Activated CD4-positive, alpha-beta T cell treated with anti-CD3 and anti-CD28 coated beads for 4 hours (primary cell): Measurements from ENCODE around the gene DISP3.

Experiments
- DNase-seq, 2 donors: peaks; one replicate each; pipeline ENCODE4 v3.0.0-alpha.2; 2020

Gene DISP3

GRCh38 chr1:11458811-11459275 lies 20.1 kb upstream of the DISP3 start:
- no peak for DNase-seq

DNA sequence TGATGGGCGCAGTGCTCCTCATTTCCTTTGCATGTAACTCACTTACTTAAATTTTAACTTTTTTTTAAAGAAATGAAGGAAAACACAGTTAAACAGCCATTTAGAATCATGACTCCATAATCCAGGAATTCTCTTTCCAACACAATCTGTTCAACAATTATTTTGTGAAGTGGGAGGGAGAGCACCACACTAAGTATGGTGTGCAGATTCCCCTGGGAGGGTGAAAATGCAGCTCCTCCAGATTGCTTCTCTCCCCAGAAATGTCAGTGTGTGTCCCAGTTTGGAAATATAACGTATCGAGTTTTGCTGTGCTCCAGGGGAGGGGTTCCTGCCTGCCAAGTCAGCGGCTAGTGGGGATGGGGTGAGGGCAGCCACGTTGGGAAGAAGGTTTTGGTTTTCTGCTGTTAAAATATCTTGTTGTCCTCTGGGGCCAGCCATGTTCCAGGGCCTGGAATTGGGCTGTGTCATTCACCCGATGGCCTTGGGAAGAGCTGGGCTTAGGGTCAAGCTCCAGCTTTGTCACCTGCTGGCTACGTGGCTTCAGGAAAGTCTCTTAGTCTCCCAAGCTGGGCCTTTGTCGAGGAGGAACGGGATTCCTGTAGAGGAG lies 17.3 kb upstream of the DISP3 start:
- no peak for DNase-seq

DNA sequence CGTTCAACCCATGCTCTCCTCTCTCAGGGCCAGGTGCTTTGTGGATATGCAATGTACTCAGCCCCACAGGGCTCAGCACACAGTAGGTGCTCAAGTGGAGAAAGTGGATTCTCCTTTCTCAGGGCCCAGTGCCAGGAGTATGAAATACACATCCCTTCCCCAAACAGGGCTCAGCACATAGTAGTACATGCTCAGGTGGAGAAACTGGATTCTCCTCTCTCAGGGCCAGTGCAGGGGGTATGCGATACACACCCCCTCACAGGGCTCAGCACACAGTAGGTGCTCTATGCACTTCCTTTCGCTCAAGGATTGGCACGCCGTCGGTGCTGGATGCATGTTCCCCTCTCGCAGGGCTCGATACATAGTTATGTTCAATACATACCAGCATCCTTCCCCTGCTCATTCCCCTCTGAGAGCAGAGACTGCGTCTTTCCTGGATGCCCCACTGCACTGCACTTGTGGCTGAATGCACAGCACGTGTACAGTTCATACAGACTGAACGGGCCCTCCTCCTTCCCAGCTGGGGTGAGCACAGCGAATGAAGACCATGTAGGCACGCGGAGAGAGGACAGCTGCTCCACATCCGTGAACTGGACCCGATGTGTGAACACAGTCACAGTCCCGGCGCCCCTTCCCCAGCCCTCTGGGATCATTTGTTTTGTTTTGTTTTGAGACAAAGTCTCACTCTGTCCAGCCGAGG lies 16.6 kb upstream of the DISP3 start:
- no peak for DNase-seq

DNA sequence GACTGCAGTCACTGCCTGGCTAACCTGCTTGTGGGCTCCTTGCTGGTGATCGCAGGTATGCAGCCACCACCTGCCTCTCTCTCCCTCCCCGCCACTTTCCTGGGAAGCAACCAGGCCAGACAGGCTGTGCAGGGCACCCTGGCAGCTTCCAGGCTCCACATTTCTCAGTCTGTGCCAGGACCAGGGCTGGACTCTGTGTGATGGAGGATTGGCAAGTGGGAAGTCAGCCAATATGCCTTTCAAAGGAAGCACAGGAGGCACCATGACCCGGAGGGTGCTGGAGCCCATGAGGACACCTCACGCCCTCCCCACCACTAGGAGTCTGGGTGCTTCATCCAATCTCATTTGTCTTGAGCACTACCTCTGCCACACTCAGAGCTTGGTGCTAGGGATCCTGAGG lies 15.8 kb upstream of the DISP3 start:
- DNase-seq: no peak

DNA sequence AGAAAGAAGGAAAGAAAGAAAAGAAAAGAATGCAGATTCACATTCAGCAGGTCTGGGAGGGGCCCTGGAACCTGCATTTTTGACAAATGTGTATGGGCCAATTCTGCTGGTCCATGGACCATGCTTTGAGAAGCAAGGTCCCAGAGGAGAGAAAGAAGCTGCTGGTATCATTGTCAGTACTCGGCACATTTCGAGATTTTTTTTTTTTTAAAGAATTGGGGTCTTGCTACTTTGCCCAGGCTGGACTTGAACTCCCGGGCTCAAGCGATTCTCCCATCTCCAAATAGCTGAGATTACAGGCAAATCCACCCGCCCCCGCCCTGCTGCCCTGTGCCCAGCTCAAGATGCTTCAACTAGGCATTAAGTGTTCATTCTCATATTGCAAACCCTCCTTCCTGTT lies 13.6 kb upstream of the DISP3 start:
- no peak for DNase-seq

- no peak for DNase-seq
These were observed 12.5 kb upstream of the DISP3 start for GRCh38 chr1:11466416-11466815.

- no peak for DNase-seq
These were observed 10.1 kb upstream of the DISP3 start for GRCh38 chr1:11468878-11469277.

DNA sequence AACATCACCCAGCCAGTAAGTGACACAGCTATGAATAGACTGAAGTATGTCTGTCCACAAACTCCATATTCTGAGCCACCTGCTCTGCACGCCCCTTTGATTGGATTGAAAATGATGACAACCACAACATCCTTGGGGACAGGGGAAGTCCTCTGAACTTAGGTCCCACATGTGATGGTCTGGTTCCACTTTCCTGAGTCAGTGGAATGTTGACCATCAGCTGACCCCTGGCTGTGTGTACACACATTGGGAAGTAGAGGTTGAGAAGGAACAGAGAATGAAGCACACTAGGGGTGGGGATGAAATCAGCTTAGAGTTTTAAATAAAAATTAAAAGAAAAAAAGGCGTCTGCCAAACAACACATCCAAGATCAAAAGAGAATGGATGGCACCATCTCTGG lies 8.0 kb upstream of the DISP3 start:
- DNase-seq: no peak

GRCh38 chr1:11471473-11471872 lies 7.5 kb upstream of the DISP3 start:
- no peak for DNase-seq

- no peak for DNase-seq
These were observed 6.7 kb upstream of the DISP3 start for GRCh38 chr1:11472284-11472683.

DNA sequence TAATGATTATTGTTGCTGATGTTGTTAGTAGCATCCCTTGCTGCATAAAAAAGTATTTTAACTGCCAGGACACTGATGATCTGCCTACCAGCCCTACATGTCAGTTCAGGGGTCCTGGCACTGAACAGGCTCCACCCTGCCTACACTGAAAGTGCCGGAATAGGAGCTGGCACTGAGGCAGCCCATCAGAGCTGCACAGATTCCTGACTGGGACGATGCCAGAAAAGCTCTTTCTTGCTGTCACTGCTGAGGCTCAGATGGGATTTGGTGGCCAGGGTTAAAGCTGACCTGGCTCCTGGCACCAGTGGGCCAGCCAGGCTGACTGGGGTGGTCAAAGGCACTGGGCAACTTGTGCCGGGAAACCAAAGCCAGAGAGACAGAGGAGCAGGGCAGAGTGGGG lies 6.2 kb upstream of the DISP3 start:
- no peak for DNase-seq

- no peak for DNase-seq
These were observed 5.4 kb upstream of the DISP3 start for GRCh38 chr1:11473491-11474034.

DNA sequence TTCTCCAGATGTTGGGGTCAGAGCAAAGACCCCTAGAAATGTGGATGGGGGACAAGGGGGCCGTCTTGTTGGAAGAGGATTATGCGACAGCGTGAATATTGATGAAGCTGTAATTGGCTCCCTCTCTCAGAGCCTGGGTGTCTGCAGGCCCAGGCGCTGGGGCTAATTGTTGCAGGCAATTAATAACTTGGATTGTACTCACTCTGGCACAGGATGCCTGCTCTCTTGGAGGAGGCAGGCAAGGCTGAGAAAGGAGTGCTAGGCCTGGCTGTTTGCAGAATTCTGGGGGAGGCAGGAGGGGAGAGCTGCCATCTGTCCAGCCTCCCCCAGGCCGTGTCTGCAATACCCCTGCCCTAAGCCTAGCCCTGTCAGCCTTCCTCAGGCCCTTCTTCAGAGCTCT lies 4.1 kb upstream of the DISP3 start:
- DNase-seq: no peak

GRCh38 chr1:11475748-11476147 lies 3.2 kb upstream of the DISP3 start:
- DNase-seq: no peak

GRCh38 chr1:11479375-11479979 lies 522 bp downstream of the DISP3 start:
- no peak for DNase-seq

GRCh38 chr1:11481019-11481418 lies 2.1 kb downstream of the DISP3 start:
- no peak for DNase-seq

DNA sequence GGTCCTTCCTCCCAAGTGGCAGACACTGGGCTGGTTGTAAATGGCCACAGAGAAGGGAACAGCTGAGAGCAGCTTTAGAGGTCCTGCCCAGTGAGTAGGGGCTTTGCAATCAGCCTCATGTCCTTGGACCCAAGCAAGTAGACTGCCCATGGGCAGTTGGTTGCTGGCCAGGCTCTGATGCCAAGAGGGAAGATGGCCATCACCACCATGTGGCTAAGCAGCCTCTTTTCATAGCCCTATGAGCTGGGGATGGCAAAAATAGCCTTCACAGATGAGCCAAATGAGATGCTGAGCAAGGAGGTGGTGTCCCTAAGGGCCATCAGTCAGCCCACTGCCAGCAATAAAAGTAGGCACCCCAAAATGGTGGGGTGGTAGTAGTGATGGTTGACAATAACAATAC lies 3.2 kb downstream of the DISP3 start:
- DNase-seq: no peak

DNA sequence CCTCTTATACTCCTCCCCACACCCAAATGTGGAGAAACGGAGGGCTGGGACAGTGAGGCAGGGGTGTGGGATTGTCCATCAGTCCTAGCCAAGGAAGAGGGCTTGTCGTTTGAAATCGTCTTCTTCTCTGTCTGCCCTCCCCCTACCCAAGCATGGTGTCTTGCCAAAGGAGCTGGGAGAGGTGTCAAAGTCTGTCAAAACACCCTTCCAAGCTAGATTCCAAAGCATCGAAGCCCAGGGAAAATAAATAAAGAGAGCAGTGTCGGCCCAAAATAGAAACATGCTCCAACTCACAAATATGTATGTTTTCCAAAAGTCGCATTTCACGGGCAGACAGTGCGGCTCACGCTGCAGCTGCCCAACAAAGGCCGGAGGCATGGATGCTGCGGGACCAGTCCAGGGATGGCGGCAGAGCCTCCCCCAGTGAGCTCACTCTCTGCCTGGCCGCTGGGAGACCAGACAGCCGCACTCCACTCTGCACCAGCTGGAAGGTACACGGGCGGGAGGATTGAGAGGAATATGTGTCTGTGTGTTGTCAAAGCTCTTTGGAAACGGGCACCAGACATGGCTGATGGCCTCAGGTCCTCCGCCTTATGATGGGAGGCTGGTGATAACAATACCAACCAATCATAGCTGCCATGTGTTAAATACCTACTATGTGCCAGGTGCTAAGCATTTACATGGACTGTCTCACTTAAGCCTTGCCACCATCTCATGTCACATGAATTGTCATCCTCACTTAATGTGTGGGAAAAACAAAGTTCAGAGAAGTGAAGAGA lies 3.9 kb downstream of the DISP3 start:
- no peak for DNase-seq

- no peak for DNase-seq
These were observed 4.8 kb downstream of the DISP3 start for GRCh38 chr1:11483581-11484320.

DNA sequence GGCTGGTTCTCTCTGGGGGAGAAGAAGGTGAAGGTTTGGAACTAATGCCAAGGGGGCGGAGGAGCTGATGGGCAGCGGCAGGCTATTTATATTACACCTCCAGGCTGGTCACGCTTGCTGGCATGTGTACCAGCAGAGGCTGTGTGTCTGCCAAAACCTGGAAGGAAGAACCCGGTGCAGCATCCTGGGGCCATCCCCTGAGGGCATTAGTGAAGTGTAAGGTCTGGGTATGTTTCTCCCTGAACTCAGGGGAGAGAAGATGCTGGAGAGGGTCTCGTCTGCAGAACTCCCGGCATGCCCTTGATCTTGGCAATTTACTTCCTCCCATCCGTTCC lies 5.3 kb downstream of the DISP3 start:
- no peak for DNase-seq

DNA sequence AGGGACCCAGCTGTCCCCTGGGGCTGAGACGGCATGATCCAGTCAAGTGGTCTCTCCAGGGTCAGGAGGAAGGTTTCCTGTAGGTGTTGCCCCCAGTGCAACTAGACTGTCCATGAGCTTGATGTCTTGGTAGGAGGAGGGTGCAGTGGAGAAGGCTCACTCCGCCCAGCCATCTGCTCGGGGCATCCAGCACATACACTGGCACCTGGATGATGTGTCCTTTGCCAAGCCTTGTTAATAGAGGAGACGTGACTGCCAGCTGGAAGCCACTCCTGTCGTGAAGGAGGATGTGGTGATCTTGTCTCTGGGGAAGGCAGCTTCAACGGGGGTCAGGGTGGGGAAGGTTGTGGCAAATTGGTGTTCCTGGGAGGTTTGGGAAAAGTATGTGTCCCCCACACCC lies 6.2 kb downstream of the DISP3 start:
- no peak for DNase-seq

DNA sequence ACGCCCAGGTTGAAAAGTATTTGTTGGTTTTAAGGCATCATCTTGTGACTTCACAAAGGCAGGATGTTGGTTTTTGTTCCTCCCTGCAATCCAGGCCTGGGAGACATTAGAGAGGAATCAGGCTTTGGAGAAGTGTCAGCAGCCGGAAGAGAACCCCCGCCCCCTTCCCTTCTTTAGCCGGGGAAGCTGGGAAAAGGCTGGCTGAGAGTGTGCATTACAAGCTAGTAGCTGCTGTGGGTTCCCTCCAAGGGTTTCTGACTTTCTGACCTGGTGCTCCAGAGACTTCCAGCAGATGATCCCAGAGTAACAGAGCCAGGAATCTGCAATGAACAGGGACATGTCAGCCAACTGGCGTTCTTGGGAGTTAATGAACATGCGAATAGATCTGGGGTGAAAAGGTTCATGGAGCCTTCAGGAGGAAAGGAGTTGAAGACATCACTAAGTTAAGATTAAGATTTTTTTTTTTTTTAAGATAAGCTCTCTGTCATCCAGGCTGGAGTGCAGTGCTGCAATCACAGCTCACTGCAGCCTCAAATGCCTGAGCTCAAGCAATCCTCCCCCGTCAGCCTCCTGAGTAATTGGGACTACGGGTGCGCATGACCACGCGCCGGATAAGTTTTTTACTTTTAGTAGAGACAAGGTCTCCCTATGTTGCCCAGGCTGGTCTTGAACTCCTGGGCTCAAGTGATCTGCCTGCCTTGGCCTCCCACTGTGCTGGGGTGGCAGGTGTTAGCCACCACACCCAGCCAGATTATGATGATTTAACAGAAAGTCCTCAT lies 7.5 kb downstream of the DISP3 start:
- no peak for DNase-seq
